NCI-H128 (cell line): ENCODE measurements around the gene B4GALNT3.
"Not testable (repeated sequence)": the region's sequence is repeated elsewhere in the genome, so short reads cannot be mapped to it uniquely, and the experiment has no call there.

ENCODE experiments used
- DNase-seq: peaks from one replicate; lab custom pipeline; 2025; ENCODE audit not compliant: unreplicated experiment; lab: John Stamatoyannopoulos, UW

The B4GALNT3 gene

GRCh38 chr12:573232-573631, 113.5 kb downstream of the B4GALNT3 start:
- DNase-seq: no peak

GRCh38 chr12:574475-575128, 114.9 kb downstream of the B4GALNT3 start:
- no peak for DNase-seq

- DNase-seq: no peak
These were observed 115.4 kb downstream of the B4GALNT3 start for GRCh38 chr12:575129-575502.

- peak; percentile 74 for DNase-seq
These were observed 116.3 kb downstream of the B4GALNT3 start for GRCh38 chr12:575948-576614.

DNA sequence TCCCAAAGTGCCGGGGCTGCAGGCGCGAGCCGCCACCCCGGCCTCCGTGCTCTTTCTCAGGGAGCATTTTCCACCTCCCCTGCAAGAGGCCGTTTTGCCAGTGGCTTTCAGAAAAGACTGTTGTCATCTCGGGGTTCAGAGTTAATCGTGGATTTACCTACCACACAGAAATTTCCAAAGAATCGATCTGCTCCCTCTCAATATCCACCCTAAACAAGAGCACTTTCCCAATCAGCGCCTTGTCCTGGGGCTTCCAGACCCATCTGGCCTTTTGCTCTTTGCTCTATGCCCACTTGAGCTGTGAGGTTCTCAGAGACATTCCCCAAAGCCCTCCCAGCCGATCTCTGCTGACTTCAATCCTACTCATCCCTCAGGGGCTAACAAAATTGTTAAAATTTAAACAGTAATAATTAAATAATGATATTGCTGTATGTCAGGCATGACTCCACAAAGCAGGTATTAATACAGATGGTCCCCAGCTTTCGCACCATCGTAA, 116.9 kb downstream of the B4GALNT3 start:
- DNase-seq: no peak

GRCh38 chr12:577994-578747, 118.4 kb downstream of the B4GALNT3 start:
- not testable (repeated sequence) for DNase-seq

- DNase-seq: peak; percentile 65
These were observed 119.1 kb downstream of the B4GALNT3 start for GRCh38 chr12:578748-579419.

- DNase-seq: no peak
These were observed 119.8 kb downstream of the B4GALNT3 start for GRCh38 chr12:579420-580110.

DNA sequence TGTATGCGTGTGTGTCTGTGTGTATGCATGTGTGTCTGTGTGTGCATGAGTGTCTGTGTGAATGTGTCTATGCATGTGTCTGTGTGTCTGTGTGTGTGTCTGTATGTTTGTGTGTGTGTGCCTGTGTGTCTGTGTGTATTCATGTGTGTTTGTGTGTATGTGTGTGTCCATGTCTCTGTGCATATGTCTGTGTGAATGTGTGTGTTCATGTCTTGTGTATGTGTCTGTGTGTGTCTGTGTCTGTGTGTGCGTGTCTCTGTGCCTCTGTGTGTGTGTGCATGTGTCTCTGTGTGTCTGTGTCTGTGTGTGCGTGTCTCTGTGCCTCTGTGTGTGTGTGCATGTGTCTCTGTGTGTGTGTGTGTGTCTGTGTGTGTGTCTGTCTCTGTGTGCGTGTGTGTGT, 121.1 kb downstream of the B4GALNT3 start:
- DNase-seq: no peak

DNA sequence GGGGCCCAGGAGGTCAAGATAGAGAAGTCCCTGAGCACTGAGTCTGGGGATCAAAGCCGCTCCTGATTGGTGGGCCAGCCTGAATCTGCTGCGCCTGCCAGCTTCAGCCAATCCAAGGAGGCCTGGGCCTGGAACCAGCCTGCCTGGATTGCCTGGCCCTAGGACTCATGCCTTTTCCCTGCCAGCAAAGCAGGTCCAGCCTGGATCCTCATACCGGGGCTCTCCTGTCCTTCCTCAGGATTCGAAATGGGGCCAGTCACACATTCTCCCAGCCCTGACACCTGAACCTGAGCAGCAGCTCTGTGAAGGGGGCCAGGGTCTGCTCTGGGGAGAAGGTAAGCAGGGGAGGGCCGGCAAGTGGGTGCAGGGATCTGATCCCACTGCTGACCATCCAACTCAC, 121.6 kb downstream of the B4GALNT3 start:
- DNase-seq: no peak

DNA sequence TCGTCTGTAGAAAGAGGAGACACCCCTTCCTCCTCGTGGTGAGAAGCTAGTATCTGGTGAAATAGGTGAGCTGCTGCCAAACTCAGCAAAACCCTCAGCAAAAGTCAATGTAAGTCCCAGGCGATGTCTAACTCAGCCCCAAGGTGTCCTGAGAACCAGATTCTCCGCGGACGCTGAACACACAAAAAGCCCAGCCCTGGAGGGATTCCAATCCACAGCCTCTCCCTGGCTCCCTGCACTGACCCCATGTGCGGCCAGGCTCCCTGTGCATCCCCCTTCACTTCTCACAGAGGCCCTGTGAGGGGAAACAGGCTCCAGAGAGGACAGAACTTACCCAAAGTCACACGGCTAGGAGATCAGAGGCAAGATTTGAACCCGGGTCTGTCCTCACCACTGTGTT, 122.0 kb downstream of the B4GALNT3 start:
- no peak for DNase-seq

- no peak for DNase-seq
These were observed 123.6 kb downstream of the B4GALNT3 start for GRCh38 chr12:583251-583869.

- DNase-seq: no peak
These were observed 125.6 kb downstream of the B4GALNT3 start for GRCh38 chr12:585062-586061.

- DNase-seq: no peak
These were observed 126.8 kb downstream of the B4GALNT3 start for GRCh38 chr12:586318-587071.

GRCh38 chr12:587132-588023, 127.6 kb downstream of the B4GALNT3 start:
- DNase-seq: no peak

- DNase-seq: no peak
These were observed 128.2 kb downstream of the B4GALNT3 start for GRCh38 chr12:588024-588322.

DNA sequence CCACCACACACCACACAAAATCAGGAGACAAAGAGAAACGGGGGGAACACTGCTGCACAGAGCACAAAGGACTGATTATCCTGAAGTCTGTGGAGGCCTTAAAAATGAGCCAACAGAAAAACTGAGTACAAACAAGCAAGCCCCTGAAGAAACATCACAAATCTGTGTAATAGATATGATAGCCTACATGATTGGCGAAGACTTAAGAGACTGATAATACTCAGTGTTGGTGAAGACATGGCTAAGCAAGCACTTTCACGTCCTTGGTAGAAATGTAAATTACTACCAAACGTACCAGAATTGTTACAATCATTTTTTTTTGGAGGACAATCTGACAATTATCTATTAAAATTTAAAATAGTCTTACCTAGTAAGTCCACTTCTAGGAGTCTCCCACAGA, 128.9 kb downstream of the B4GALNT3 start:
- no peak for DNase-seq
